GM03348 (cell line): Measurements from ENCODE around the gene MRFAP1.

ENCODE experiments used
- DNase-seq: peaks from one replicate; pipeline ENCODE4 v3.0.0; 2012; ENCODE audit warnings: low spot score

Gene MRFAP1

DNA sequence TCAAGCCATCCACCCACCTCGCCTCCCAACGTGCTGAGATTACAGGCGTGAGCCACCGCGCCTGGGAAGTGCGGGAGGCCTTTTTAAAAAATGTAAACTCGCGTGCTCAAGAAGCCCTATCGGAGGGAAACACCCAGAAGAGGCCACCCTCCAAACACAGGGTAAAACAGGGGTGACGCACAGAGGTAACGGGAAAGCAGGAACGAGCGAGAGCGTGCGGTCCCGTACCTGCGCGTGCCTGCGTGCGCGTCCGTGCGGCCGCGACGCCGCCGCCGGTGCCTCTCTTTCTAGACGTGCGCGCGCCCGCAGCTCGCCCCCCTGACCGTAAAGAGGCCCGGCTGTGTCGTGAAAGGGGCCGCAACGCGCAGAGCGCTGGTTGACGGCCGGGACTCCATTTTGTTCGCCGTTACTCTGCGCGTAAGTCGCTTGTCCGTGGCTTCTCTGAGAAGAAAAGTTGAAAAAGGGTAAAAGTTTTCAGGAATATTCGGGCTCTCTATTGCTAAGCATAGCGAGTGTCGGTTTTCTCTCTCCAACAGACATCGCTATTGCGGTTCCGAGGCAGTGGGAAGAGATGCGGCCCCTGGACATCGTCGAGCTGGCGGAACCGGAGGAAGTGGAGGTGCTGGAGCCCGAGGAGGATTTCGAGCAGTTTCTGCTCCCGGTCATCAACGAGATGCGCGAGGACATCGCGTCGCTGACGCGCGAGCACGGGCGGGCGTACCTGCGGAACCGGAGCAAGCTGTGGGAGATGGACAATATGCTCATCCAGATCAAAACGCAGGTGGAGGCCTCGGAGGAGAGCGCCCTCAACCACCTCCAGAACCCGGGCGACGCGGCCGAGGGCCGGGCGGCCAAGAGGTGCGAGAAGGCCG lies at the start of gene MRFAP1:
MRFAP1 (plus strand) TSS at position 394 of the 872 bp plus-strand sequence; CDS start at position 572, 178 bp downstream.
- peak; percentile 99 for DNase-seq

DNA sequence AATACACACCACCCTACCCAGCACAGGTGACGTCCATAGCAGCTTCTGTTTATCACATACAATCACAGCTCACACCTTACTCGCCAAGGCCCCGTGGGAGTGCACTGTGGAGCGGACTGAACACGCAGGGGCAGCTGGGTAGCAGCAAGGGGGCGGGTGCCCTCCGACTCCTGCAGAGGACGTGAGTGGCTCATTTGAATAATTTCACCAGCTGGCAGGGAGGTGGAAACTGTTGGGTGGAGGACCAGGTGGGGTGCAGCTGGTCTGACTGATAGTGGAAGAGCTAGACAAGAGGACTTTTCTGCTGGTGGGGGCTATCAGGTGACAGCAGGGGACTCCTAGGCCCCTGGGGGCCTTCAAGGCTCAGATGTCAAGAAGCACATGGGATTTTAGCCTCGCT lies 49.2 kb upstream of the MRFAP1 start:
- no peak for DNase-seq

DNA sequence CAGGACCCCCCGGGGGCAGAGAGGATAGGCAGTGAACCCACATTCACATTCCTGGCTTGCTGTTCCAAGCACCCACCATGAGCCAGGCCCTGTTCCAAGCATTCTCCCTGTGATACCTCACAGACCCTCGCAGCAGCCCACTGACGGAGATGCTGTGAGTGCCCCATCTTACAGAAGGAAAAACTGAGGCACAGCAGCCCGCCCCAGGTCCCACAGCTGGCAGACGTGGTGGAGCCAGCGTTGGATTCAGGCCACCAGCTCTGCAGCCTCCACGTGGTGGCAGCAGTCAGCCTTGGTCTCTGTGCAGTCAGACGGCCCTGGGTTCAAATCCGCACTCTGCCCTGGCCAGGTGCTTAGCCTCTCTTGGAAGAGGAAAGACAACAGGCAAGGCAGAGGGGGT lies 48.7 kb upstream of the MRFAP1 start:
- no peak for DNase-seq

DNA sequence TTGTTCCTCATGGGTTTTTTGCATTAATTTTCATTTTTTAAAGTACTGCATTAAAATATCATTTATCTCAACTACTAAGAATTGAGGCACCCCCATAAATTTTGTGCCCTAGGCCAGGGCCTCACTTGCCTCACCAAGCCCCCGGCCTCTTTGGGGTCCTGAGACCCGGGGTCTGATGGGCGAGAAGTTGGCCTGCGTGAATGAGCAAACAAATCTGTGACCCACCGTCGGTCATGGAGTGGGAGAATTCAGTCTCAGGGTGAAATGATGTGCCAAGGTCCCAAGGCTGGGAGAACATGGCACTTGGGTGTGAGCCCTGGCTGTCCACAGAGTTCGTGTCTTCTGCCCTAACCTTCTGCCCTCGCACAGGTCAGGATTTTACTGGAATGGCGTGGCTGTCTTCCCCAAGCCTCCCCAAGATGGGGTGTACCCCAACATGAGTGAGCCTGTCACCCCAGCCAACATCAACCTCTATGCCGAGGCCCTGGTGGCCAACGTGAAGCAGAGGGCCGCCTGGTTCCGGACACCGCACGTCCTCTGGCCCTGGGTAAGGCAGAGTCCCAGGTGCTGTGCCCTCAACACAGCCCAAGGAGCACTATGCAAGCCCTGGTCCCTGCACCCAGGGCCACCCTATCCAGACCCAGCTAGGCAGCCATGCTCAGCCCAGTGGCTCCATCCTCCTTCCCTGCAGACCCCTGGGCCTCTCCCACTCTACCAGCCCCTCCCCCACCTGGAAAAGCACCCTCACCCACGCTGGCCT lies 47.5 kb upstream of the MRFAP1 start:
- DNase-seq = no peak

GRCh38 chr4:6594341-6594740 lies 46.1 kb upstream of the MRFAP1 start:
- DNase-seq = no peak

GRCh38 chr4:6594826-6595355 lies 45.6 kb upstream of the MRFAP1 start:
- no peak for DNase-seq

DNA sequence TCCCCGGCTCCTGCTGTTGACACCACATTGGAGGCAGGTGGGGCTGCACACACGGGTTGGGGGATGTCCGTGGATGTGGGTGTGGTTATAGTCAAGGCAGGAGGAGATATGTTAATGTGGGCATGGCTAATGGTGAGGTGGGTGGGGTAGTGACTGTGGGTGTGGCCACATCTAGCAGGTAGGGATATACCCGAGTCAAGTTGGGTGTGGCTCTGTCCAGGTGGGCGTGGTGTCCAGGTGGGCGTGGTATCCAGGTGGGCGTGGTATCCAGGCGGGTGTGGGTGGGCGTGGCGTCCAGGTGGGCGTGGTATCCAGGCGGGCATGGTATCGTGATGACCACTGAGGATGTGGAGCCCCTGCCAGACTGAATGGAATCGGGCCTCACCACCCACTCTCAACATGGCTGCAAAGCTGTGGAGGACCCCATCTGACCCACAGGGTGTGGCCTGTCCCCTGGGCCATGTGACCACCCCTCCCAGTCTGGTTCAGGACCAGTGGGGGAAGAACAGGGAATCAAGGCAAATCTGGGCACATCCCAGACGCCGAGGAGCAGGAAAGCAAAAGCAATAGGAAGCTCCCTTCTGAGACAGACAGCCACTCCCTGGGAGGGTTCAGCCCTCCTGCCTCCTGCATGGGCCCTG lies 44.5 kb upstream of the MRFAP1 start:
- no peak for DNase-seq

DNA sequence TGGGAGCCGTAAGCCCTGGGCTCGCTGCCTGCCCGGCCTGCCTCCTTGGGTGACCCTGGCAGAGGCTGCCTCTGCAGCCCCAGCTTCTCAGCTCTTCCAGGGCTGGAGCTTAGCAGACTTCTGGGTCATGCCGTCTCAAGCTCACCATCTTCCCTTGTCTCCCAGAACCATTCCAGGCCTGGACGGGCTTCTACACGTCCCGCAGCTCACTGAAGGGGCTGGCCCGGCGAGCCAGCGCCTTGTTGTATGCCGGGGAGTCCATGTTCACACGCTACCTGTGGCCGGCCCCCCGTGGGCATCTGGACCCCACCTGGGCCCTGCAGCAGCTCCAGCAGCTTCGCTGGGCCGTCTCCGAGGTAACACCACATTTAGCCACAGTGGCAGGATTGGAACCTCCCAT lies 43.5 kb upstream of the MRFAP1 start:
- DNase-seq = no peak

GRCh38 chr4:6598127-6598526 lies 42.4 kb upstream of the MRFAP1 start:
- no peak for DNase-seq

DNA sequence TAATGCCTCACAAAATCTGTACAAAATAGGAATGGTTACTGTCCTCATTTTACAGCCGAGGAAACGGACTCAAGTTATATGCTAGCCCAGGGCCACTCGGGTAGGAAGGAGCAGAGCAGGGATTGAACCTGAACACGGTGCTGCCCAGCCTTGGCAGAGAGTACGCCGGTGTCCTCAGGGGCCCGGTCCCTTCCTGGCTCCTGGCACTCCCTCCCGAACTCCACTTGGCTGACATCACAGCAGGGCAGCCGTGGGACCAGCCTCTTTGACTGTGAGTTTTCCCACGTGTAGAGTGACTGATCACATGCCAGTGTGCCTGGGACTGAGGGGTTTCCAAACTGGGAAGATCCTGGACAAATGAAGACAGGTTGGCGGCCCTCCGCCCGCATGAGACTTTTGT lies 41.8 kb upstream of the MRFAP1 start:
- no peak for DNase-seq

- DNase-seq = no peak
Measured at GRCh38 chr4:6601661-6602250, 38.7 kb upstream of the MRFAP1 start.

DNA sequence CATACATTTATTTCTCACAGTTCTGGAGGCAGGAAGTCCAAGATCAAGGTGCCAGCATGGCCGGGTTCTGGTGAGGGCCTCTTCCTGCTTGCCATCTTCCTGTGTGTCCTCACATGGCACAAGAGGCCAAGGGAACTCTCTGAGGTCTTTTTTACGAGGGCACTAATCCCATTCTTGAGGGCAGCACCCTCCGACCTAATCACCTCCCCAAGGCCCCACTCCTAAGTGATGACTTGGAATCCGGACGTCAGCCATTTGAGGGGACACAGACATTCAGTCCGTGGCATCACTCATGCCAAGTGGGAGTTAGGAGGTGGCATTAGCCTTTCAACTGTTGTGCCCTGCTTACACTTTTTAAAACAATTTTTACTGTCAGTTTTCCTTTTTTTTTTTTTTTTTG lies 38.2 kb upstream of the MRFAP1 start:
- no peak for DNase-seq

DNA sequence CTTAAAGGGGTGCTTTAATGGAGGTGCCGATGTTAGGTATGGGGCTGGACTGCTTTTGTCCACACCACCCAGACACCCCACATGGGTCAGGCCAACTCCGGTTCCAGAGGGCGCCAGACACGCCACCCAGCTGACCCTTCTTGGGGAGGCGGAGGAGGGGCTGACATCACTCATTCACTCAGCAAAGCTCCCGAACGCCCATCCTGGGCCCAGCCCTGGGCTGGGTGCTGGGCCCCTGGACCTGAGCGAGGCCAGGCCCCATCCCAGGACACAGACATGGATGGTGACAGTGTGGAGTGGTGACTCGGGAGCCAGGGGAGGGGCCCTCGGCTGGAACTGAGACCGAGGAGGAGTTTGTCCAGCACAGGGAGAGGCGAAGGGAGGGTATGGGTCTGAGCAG lies 37.4 kb upstream of the MRFAP1 start:
- no peak for DNase-seq

DNA sequence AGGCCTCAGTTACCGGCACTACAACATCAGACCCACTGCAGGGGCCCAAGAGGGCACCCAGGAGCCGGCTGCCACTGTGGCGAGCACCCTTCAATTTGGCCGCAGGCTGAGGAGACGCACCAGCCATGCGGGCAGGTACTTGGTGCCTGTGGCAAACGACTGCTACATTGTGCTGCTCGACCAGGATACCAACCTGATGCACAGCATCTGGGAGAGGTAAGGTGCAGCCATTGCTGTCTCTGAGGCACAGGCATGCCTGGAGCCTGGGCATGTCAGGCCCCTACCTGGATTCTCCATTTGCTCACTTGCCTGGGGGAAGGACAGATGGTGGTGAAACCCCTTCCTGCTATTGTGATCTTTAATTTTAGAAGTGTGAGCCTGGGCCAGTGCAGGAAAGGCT lies 35.4 kb upstream of the MRFAP1 start:
- no peak for DNase-seq

GRCh38 chr4:6605605-6606004 lies 34.9 kb upstream of the MRFAP1 start:
- DNase-seq = no peak

DNA sequence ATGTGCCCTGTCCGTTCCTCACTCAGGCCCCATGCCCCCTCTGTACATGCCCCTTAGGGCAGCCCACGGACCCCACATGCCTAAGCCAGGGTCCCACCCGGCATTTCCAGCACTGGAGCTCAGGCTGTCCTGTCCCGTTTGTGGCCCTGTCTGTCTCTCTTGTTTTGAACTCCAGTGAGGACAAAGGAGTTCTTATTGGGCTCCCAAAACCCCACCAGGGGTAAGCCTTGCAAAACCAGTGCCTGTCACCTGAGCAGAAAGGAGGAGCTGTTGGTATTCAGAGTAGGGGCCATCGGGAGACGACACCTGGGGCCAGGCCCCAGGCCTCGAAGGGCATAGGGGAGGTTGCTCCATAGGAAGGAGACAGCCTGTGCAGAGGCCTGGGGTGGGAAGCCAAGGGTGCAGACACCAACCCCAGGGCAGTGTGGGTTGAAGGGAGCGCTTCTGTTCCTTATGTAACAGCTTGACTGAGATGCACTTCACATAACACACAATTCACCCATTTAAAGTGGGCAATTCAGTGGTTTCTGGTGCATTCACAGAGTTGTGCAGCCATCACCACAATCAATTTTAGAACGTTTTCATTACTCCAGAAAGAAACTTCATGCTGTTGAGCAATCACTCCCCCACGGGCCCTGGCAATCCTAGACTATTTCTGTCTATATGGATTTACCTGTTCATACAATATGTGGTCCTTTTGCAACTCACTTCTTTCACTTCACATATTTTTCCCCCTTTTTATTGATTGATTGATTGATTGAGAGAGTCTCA lies 33.8 kb upstream of the MRFAP1 start:
- no peak for DNase-seq

GRCh38 chr4:6607368-6608055 lies 33.0 kb upstream of the MRFAP1 start:
- no peak for DNase-seq

- DNase-seq = no peak
Measured at GRCh38 chr4:6608758-6609414, 31.6 kb upstream of the MRFAP1 start.

DNA sequence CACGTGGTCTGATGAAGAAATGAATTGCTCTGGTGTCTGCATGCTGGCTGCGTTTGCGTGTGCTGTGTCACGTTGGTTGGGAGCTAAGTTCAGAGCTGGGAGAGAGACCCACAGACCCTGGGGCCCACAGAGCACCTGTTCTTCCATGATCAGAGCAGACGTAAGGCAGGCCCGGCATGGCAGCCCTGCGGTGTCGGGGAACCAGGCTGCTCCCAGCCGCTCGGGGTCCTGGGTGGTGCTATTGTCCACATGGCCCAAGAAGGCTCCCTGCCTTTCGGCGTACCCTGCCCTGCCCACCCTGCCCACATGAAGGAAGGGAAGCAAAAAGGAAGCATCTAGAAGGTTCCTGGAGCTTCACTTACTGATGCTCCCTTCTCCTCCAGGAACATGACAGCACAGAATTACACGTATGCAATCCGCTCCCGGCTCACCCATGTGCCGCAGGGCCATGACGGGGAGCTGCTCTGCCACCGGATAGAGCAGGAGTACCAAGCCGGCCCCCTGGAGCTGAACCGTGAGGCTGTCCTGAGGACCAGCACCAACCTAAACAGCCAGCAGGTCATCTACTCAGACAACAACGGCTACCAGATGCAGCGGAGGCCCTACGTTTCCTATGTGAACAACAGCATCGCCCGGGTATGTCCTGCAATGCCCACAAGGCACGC lies 30.9 kb upstream of the MRFAP1 start:
- no peak for DNase-seq
